Urothelium cell line (cell line): ENCODE results near the gene SHANK1.

Experiments used
- DNase-seq: peaks from one replicate; pipeline ENCODE4 v3.0.0; 2011; ENCODE audit warnings: low spot score, mixed read lengths
- FAIRE-seq: peaks from 2 replicates; lab custom pipeline; 2011; peaks lifted over from hg19 to GRCh38; lab: Jason Lieb, UNC

Gene SHANK1

DNA sequence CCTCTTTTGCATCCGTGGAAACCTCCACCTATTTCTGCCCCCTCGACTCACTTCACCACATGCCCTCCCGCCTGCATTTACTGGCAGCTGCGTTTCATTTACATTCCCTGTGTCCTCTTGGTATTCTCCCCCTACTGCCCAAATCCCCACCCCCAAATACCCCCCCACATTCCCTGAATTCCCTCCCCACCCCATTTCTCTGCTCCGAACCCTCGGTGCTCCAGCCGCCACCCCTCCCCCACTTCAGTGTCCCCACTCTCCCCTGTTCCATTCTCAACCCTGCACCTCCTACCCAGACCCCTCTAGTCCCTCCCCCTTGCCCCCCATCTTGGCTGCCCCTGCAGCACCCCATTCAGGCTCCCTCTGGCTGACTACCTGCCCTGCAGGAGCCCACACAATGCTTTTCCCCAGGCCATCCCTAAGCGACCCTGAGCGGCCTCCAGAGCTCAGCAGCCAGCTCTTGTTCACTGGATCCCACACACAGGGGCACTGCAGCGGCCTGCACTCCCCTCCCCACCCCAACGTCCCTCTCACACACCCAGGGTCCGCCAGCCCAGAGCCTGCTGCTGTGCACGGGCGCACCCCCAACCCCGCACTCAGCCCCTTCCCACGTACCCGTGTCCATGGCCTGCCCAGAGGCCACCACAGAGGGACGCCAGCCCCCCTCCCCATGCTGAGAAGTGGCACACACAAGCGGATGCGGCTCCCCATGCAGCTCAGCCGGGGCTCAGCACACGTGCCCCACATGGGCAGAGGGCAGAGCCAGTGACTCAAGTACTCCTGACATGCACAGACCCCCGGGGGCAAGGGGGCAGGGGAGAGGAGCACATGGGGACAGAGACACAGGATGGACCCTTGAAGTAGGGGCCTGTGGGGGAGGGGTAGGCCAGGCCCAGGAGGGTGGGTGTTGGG lies 26.3 kb downstream of the SHANK1 start:
- FAIRE-seq = no peak
- DNase-seq = no peak

DNA sequence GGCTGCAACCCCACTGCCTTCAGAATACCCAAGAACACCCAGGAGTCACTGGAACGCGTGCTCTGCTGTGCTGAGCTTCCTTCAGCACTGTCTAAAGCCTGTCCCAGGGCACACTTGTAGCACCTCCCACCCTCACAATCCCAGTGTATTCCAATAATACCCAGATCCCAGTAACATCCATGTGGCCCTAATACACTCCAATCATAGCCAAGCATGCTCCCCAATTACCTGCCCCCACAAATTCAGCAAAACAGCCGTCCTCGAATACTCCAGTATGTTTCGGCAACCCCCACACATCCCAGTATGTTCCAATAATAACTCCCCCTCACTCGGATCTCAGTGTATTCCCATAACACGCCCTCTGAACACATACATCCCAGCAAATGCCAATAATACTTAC lies 29.2 kb downstream of the SHANK1 start:
- FAIRE-seq (no peak), DNase-seq (no peak)

DNA sequence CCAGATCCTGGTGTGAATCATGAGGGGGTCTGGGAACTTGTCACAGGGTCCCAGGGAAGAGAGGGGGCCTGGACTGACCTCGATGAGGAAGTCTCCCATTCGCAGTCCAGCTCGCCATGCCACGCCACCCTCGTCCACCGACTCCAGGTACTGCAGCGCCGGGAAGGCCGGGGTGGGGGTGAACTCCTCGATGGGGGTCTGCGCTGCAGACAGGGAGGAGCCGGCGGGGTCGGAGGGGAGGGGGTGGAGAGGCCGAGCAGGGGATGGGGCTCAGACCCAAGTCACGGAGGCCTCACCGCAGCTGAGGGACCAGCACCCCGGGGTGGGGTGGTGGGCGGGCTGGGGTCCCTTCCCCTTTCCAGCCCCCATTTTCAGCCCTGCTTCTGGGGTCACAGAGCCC lies 30.8 kb downstream of the SHANK1 start:
- FAIRE-seq (no peak), DNase-seq (no peak)

DNA sequence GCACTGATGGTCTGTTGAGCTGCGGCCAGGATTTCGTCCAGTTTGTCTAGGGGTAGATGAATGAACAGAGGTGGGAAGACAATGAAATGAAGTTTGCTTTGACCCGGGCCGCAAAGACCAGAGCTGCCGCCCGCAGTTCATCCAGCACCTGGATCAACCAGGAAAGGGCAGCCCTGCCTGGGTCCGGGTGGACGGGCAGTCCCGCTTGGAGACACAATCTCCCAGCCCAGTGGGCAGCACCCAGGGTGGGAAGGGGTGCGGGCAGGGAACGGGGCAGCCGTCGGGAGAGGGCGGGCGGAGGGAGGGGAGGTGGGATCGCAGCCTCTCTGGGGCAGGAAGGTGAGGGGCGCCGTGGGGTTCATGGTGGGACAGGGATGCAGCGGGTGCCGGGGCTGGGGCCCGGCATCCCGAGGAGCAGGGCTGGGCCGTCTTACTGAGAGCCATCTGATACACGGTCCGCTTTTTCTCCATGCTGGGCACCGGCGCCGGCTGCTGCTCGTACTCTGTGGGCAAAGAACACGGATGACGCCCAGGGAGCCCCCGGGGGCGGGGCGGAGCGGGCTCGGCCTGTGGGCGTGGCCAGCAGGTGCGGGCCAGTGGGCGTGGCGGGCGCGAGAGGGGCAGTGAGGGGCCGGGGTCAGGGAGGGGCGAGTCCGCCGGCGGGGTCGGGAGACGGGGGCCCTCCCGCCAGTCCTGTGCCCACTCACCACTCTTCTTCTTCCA lies 33.1 kb downstream of the SHANK1 start:
- FAIRE-seq (no peak), DNase-seq (no peak)

DNA sequence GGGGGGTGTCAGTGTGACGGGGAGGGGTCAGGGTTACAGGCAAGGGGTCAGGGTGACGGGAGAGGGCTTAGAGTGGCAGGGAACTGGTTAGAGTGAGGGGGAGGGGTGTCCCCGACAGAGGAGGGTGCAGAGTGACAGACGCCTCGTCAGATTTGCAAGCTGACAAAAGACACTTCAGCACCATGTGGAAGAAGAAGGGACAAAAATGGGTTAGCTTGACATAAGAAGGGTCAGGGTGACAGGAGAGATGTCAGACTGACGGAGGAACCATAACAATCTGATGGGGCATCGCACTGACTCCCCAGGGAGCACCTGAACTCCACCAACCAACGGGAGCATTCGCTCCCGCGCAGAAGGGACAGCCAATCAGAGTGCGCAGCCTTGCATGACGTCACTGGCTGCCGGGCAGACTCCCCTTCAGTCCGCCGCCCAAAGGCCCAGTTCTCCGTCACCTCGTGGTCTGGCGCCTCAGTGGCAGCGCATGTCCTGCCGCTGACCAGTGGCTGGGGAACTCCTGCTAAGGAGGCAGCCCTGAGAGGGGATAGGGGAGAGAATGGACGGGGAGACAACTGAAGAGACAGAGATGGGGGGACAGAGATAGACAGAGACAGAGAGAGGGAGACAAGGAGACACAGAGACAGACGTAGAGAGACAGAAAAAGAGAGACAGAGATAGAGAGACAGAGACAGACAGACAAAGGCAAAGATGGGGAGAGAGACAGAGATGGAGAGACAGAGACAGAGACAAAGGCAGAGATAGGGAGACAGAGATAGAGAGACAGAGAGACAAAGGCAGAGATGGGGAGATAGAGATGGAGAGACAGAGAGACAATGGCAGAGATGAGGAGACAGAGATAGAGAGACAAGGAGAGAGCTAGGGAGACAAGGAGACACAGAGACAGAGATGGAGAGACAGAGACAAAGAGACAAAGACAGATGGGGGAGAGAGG lies 40.2 kb downstream of the SHANK1 start:
- DNase-seq = peak; percentile 98
- FAIRE-seq = no peak

DNA sequence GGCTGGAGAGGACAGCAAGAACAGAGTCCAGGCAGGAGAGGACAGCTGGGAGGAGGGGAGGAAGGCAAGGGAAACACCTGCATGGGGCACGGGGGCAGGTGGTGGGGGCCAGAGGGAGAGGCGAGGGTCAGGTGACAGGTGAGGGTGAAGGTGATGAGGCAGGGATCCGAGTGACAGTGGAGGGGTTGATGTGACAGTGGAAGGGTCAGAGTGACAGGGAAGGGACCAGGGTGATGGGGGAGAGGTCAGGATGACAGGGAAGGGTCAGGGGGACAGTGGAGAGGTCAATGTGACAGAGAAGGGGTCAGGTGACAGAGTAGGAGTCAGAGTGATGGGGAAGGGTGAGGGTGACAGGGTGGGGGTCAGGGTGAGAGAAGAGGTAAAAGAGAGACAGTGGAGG lies 41.3 kb downstream of the SHANK1 start:
- DNase-seq (no peak), FAIRE-seq (no peak)

DNA sequence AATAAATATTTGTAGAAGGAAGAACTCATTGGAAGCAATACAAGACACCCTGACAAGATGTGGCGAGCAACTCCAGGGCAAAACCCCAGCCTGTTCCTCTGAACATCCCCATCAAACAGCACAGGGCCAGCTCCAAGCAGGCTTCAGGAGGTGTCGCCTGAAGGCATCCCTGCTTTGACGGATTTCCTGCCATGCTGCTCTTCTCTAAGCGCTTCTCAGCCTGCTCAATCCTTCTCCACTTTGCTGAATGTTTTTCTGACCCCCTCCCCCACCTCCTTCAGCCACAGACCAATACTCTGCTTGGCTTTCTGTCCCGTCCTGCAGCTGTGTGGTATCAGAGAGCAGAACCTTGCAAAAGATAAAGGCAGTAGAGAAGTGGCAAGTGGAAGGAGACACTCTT lies 42.0 kb downstream of the SHANK1 start:
- FAIRE-seq (no peak), DNase-seq (no peak)

DNA sequence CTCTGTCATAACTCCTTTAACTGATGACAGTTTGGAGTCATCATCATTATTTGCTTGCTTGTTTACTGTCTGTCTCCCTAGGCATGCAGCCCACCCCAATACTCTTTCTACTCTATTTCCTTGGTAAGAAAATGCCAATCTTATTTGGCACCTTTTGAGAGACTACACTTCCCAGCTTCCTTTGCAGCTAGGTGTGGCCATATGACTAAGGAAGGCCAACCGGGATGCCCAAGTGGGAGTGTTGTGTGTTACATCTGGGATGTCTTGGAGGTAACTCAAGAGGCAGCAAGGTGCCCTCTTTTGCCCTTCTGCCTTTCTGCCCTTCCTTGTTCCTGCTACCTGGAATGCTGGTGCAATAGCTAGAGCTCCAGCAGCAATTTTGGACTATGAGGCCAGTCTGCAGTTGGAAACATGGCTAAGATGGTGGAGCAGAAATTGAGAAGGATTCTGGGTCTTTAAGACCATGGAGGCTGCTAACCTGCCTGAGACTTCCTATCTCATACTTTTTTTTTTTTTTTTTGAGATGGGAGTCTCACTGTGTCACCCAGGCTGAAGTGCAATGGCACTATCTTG lies 42.9 kb downstream of the SHANK1 start:
- DNase-seq = no peak
- no peak for FAIRE-seq

DNA sequence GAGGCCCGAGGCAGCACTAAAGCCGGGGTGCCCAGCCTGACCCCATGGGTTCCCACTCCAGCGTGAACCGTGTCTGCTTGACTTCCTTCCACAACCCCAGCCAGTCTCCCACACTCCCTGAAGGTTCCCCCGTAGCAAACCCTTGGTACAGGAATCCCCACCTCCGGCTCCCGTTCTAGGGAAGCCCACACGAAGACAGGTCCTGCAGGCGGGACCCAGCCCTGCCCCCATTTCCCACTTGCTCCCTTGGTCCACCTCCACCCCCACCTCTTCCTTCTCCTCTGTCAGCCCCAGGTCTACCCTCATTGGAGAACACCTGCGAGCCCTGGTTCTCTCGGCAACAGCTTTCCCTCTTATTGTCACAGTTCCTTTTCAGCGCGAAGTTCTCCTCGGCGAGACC lies 46.5 kb downstream of the SHANK1 start:
- DNase-seq (no peak), FAIRE-seq (no peak)

DNA sequence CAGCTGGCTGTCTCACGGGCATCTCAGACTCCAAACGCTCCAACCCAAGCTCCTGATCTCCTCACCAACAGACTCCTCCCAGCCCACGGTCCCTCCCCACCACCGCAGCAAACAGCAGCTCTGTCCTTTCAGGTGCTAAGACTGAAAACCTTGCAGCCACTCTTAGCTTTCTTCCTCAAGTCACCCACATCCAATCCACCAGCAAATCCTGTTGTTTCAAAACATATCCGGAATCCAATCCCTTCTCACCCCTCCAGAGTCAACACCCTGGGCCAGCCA lies 49.6 kb downstream of the SHANK1 start:
- no peak for DNase-seq
- FAIRE-seq = no peak

DNA sequence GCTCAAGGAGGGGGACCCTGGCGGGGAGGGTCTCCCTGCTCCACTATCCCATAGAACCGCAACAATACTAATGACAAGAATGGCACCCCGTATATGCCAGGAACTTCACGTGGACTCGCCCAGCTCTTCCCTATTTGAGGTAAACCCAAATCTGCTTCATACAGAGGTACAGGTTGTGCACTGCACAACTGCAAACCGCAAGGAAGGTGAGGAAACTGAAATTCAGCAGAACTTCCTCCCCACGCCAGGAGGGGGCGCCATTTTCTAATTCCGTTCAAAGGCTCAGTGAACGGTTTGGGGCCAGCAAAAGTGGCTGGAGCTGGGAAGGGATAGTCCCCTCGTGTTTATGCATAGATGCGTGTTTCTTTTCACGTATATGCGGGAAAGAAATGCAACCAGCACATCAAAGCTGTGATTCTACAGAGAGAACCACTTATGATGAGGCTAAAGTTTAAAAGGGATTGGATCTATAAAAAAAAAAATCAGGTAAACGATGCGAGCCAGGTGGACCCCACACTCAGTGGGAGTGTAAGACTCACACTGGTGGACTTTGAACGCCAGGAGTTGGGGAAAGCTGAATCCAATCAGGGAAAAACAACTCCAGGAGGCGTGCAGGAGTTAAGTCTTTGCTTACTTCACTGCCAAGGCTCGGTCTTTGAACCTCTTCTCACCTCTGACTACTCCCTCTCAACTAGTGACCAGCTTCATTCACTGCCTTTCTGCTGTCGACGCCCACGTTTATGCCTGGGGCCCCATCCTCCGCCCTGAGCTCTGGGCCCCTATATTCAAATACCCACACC lies 50.1 kb downstream of the SHANK1 start:
- no peak for FAIRE-seq
- peak; percentile 70 for DNase-seq

DNA sequence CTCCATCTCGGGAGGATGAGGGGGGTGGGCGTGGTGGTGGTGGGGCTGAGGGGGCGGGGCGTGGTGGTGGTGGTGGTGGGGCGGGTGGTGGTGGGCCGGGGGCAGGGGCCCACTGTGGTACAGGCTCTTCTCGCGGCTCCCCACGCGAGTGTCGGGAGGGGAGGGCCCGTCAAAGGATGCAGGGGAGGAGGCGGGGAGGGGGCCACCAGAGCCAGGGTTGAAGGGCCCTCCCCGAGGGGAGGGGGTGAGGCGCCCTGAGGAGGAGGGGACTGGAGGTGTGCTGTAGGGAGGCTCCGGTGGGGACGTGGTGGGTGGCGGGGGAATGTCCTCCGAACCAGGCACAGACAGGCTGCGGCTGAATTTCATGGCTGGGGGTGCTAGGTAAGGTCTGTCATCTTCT lies 50.7 kb downstream of the SHANK1 start:
- FAIRE-seq (no peak), DNase-seq (no peak)

DNA sequence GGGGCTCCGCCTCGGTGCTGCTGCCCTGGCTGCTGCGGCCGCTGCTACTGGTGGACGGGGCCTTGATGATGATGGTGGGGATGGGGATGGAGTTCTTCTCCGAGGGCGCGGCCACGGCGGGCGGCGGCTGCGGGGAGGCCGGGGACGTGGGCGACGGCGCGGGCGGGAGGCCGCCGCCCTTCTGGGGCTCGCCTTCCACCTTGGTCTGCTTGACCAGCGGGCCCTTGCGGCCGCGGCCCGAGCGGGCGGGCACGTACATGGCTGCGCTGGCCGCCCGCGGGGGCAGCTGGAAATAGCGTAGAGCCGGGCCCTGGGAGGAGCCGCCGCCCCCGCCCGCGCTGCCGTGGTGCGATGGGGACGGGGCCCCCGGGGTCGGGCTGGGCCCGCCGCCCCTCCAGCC lies 51.2 kb downstream of the SHANK1 start:
- DNase-seq (no peak), FAIRE-seq (no peak)

DNA sequence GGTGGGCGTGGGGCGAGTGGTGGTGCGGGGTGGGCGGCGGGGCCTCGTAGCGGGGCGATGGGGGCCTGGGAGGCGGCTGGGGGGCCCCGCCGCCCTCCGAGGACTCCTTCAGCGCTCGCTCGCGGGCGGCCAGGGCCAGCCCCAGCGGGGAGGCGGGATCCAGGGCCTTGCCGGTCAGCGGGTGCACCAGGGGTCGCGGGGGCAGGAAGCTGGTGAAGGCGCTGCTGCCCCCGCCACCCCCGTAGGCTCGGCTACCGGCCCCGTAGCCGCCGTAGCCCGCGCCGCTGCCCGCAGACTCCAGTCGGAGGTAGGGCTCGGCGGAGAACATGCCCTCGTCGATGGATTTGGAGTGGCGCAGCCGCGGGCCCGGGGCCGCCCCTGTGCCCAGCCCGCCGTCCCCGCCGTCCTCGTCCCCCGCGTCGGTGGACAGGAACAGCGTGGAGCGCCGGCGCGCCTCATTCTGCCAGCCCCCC lies 51.8 kb downstream of the SHANK1 start:
- no peak for FAIRE-seq
- no peak for DNase-seq

DNA sequence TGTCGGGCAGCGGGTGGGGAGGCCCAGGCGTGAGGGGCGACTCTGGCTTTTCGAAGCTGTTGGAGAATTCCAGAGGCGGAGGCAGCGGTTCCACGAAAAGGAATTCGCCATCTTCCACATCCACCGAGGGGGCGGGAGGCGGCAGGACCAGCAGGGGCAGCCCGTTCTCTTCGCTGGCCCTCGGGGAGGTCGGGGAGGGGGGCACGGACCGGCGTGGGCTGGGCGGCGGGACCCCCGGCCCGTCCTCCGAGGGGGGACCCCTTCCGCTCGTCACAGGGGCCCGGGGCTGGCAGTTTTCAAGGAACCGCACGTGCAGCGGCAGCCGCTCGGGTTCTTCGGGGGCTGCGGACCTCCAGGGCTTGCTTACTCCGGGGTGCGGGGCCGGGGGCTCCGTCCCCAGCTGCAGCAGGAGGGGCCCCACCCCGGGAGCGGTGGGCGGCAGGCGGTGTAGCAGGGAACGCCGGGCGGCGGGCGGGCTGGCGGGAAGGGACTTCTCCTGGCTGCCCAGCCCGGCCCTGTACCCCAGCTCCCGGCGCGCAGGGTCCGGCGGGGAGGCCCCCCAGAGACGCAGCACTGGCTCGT lies 52.3 kb downstream of the SHANK1 start:
- FAIRE-seq (no peak), DNase-seq (no peak)

DNA sequence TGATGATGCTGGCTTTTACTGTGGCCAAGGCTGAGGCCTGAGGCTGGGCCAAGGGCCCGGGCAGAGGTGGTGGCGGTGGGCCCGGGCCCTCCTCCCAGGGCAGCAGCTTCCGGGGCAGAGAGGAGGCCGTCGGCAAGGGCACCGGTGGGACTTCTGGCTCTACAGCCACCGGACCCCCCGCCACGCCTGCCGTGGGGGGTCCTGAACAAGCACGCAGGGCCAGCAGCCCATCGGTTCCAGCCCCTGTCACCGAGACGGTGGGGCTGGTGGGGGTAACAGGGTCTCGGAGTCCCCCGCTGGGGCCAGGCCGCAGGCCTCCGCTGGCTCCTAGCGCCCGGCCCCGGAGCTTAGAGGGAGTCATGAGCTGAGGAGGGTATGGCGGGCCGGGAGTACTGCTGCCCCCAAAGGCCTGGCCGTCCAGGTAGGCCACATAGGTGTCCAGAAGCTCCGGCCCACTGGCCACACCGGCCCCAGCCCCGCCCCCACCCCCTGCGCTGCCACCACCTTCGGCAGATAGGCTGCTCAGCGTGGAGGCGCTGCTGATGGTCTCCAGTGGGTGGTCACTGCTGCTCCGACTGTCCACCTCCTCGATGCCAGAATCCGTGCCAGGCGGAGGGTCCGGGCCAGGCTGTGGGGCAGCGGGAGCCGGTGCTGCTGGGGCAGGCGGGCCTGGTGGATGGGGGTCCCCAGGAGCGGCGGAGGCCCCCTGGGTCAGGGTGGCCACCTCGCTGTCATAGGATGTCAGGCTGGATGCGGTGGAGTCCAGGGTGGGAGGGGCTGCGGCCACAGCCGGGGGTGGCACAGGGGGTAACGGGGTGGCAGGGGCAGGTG lies 53.0 kb downstream of the SHANK1 start:
- no peak for FAIRE-seq

DNA sequence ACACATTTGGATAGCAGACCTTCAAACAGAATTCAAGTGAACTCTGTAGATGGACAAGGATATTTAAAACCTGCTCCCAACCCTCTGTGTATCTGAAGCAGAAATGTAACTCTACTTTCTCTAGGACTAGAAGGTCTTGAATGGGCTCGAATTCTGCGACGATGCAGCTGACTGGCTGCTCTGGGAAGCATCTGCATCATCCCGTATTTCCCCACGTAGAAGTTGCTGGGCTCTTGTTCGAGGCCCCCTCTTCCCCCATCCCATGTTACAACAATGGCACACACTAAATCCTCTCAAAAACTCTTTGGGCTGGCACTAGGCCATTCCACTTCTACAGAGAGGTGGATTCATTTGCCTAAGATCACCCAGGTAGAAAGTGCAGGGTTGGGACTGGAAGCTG lies 55.4 kb downstream of the SHANK1 start:
- no peak for FAIRE-seq

More for the DNA sequence above, 53.0 kb downstream of the SHANK1 start:
- no peak for DNase-seq

DNA sequence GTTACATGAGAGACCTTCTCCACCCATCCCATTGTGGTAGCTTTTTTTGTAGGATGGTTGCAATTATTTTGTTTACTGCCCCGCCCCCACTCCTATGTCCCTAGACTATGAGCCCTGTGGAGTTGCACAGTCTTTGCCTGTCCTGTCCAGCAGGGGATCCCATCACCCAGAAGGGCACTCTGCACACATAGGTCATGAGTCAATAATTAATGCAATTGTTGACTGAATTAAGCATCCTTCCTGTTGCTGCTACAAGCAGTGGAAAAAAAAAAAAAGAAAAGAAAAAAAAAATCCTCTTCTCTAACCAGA lies 56.2 kb downstream of the SHANK1 start:
- FAIRE-seq (no peak), DNase-seq (no peak)

More for the DNA sequence above, 55.4 kb downstream of the SHANK1 start:
- no peak for DNase-seq
